Right lobe of liver (tissue), 6 donors: ENCODE results near the gene PFKP. TPM values are rescaled to one million over a fixed set of nuclear protein-coding genes. Genes with fewer than 3 reads are reported as not detected.
A peak's percentile ranks its signal among the peaks of the same experiment; 100 is the strongest.
"Not testable (repeated sequence)": the region's sequence is repeated elsewhere in the genome, so short reads cannot be mapped to it uniquely, and the experiment has no call there.

ENCODE experiments used
- ATAC-seq, 4 donors: fragments of 200-7000 bp; cut with Tn5 transposase; one replicate each; pipeline ENCODE4 v1.9.1; 2020; ENCODE audit warnings: mild to moderate bottlenecking in 4 of 4, moderate library complexity in 4 of 4
- DNase-seq, 3 donors: peaks; one replicate each; pipeline ENCODE4 v3.0.0-alpha.2; 2020
- H3K27ac ChIP-seq, 3 donors: fragments of 200-600 bp; one replicate each; pipeline ENCODE4 v1.8.0; 2022
- H3K27me3 ChIP-seq, 2 donors: fragments of 200-600 bp; one replicate each; pipeline ENCODE4 v1.8.0; 2022
- H3K36me3 ChIP-seq, 4 donors: fragments of 200-600 bp; sonication (generic) in 1 of 4; one replicate each; pipeline versions ENCODE4 v1.5.1 to v1.8.0; 2017 to 2022; ENCODE audit warnings: control low read depth in 1 of 4
- H3K4me1 ChIP-seq, 4 donors: fragments of 200-600 bp; sonication (generic) in 1 of 4; one replicate each; pipeline versions ENCODE4 v1.5.1 to v1.8.0; 2017 to 2022; ENCODE audit warnings: control low read depth in 1 of 4
- H3K4me3 ChIP-seq, 3 donors: fragments of 200-600 bp; one replicate each; pipeline ENCODE4 v1.8.0; 2022
- H3K9me3 ChIP-seq, 4 donors: fragments of 200-600 bp; sonication (generic) in 1 of 4; one replicate each; pipeline versions ENCODE4 v1.5.1 to v1.8.0; 2017 to 2022; ENCODE audit warnings: control low read depth in 1 of 4
- CTCF ChIP-seq, 4 donors: fragments of 200-600 bp in 3 of 4; fragments of 450-650 bp in 1 of 4; IDR thresholded peaks; one replicate each; pipeline versions ENCODE4 v1.5.1 to v1.8.0; 2016 to 2022; ENCODE audit warnings: antibody characterized with exemption in 4 of 4, mild to moderate bottlenecking in 2 of 4
- POLR2A ChIP-seq: fragments of 450-650 bp; IDR thresholded peaks from one replicate; pipeline ENCODE4 v1.6.1; 2017; ENCODE audit warnings: antibody characterized with exemption, mild to moderate bottlenecking
- WGBS: methylation state at CpG from one replicate; pipeline ENCODE4 v1.1.6; 2018; ENCODE audit warnings: low coverage, low lambda C conversion rate; ENCODE audit not compliant: insufficient coverage; ENCODE audit errors: missing lambda C conversion rate; 5-methylcytosine and 5-hydroxymethylcytosine counted together
- intact Hi-C, 2 donors: fragments of 100-400 bp; cut with DNase I; formaldehyde crosslinking; loops; one replicate each; pipeline versions ENCODE4 v1.11.2 to v1.14.1; 2022
- total RNA-seq, 6 experiments: library from RNA; depleted of rRNA in 2 of 6; stranded (reverse); fragments of >200 nt in 2 of 6; fragmentation: NEBNext Ultra II Directional in 3 of 6; extraction: Animal tissue kit (Norgen Biotek cat#: 25700) in 3 of 6; gene quantifications; one replicate each; pipeline versions ENCODE4 v1.1.0 to v1.2.4, GENCODE V29; 2016 to 2023
- donor health status: DM: no; HTN: yes; CAD: no.
- donor health status: DM: no; HTN: no; CAD: no.
- donor health status: DM: no; HTN: no; CAD: no.
- donor health status: DM: no; HTN: yes; CAD: no.
- donor health status: DM: no; HTN: yes; CAD: no.

Gene PFKP
- total RNA-seq, 6 experiments from 2014 or later, result 0.66 to 24.1 (median 9.2) TPM

DNA sequence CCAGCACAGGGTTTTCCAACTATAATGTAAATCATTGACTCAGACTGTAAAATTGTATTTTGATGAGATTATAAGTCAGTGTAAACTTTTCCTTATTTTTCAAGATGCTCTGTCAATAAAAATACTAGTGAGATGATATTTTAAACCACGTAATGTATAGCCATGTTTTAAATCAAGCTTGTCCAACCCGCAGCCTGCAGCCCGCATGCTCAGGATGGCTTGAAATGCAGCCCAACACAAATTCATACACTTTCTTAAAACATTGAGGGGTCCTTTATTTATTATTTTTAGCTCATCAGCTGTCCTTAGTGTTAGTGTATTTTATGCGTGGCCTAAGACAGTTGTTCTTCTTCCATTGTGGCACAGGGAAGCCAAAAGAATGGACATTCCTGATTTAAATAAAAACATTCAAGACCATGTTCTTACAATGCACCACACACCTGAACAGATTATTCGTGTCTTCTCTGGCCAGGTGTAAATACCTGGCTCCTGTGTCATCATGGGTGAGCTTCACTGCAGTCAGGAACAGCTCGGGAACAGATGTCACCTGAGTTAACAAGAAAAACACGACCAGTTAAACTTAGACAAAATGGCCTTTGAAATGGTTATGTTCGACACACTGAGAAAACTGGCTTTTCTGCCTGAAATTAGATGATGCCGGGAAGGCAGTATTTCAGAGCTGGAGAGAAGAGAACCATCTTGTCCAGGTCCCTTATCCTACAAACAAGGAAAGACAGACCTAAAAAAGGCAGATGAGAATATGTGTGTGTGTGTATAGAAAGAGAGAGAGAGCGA, 99.3 kb downstream of the PFKP start:
- intact Hi-C loops, result no loop called here
- 92% methylated on average over 10 of the region's 10 CpGs for WGBS
- Histone ChIP-seq H3K4me3 (no peak overlapping the region), H3K27me3 (no peaks in the 10 kb centered on the region), H3K9me3 (no peaks in the 10 kb centered on the region), H3K36me3 (peaks cover 7 to 65% (median 15%) of the 10 kb centered on the region in 4 donors), H3K4me1 (peaks cover 0 to 6% (median 3%) of the 10 kb centered on the region in 4 donors), H3K27ac (no peak overlapping the region)
- no peak for TF ChIP-seq POLR2A
- no peak for TF ChIP-seq CTCF (IDR thresholded peaks at IDR 0.05)
- ATAC-seq (no peak), DNase-seq (no peak)

DNA sequence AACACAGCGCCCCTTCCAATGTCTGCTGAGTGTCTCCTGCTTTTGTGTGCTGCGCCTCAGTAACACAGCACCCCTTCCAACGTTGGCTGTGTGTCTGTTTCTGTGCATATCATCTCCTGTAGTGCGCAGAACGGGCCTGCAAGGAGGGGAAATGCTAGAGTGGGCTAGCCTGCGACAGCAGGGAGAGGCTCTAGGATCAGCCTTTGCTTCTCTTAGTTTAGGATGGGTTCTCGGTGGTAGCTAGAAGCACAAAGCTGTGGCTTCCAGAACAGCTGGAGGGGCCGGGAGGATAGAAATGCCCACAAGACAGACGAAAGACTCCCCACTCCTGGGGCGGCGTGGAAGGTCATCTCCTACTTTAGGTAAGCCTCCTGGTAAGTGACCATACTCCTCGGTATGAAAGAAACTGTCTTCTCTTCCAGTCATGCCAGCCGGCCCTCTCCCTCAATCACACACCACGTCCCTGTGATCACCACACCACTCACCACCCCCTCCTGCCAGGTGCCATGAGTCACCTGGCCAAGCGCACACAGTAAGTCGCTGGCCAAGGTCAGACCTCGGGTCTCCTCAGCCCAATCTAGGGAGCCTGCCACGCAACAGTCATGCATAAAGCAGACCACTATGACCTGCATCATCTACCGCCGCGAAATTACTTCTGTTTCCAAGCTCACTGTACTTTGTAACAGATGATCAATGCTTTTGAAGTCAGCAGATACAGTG, 100.4 kb downstream of the PFKP start:
- intact Hi-C loops, result no loop called here
- H3K27me3 ChIP-seq, result no peaks in the 10 kb centered on the region
- H3K4me1 ChIP-seq, result peaks cover 0 to 7% (median 3%) of the 10 kb centered on the region in 4 donors
- 91% methylated on average over 6 of the region's 21 CpGs for WGBS
- H3K4me3 ChIP-seq, result no peak overlapping the region
- no peak for ATAC-seq
- H3K27ac ChIP-seq, result no peak overlapping the region
- H3K36me3 ChIP-seq, result peaks cover 7 to 60% (median 15%) of the 10 kb centered on the region in 4 donors
- H3K9me3 ChIP-seq, result no peaks in the 10 kb centered on the region
- no peak for TF ChIP-seq CTCF (IDR thresholded peaks at IDR 0.05)
- TF ChIP-seq POLR2A, result no peak
- DNase-seq, result no peak

DNA sequence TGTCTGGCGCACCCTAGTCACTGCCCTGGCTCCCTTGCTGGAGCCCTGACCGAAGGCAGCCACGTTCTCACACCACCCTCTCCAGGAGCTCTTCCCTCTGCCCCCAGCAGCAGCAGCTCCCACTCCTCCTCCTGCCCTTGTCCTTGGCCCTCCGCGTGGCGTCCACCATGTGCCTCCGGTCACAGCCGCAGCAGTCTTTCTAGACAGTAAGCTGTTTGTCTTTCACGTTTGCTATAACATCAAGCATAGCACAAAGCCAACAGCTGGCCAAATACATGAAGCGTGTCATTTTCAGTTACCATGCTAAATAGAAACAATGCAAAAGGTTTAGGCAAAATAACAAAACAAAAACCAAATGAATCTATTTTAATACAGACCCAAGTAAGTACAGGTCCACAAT, 101.9 kb downstream of the PFKP start:
- Histone ChIP-seq H3K4me1 (peaks cover 0 to 7% (median 3%) of the 10 kb centered on the region in 4 donors), H3K36me3 (peaks cover 5 to 46% (median 10%) of the 10 kb centered on the region in 4 donors), H3K27me3 (no peaks in the 10 kb centered on the region), H3K27ac (no peak overlapping the region), H3K4me3 (no peak overlapping the region), H3K9me3 (no peaks in the 10 kb centered on the region)
- 94% methylated on average over 10 of the region's 10 CpGs for WGBS
- DNase-seq (no peak), ATAC-seq (no peak)
- intact Hi-C loops, result no loop called here
- no peak for TF ChIP-seq POLR2A
- no peak for TF ChIP-seq CTCF (IDR thresholded peaks at IDR 0.05)

DNA sequence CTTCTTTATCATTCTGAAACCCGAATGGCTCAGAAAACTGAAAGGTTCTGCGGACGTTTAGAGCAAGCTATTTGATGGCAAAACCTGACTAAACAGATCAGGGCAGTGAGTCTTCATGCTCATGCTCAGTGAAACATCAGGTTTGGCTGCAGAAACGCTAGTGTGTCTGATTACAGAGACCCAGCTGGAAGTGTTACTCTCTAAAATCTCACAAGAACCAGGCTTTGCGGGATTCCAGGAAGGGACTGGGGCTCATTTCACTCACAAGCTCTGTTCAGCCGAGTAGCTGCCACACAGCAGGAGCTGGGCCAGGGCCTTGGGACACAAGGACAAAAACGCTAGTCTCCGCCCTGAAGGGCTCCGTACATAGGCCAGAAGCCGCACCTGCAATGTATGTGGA, 102.3 kb downstream of the PFKP start:
- 93% methylated on average over 6 of the region's 10 CpGs for WGBS

DNA sequence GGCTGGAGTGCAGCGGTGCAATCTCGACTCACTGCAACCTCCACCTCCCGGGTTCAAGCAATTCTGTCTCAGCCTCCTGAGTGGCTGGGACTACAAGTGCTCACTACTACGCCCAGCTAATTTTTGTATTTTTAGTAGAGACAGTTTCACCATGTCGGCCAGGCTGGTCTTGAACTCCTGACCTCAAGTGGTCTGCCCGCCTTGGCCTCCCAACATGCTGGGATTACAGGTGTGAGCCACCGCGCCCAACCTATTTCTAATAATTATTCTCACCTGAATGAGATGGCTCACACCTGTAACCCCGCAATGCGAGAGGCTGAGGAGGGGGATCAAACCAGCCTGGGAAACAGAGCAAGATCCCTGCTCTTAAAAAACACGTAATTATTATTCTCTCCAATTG, 104.1 kb downstream of the PFKP start:
- 90% methylated on average over 9 of the region's 11 CpGs for WGBS
- H3K9me3 ChIP-seq, H3K27ac ChIP-seq, ATAC-seq, H3K4me1 ChIP-seq, DNase-seq, H3K27me3 ChIP-seq, intact Hi-C loops: not testable (repeated sequence)
- Histone ChIP-seq H3K36me3 (peaks cover 2 to 28% (median 8%) of the 10 kb centered on the region in 4 donors), H3K4me3 (peak overlapping the region; percentile 87 to 93 (median 88))

More for the DNA sequence above, 102.3 kb downstream of the PFKP start:
- H3K27me3 ChIP-seq, result no peaks in the 10 kb centered on the region
- no peak for DNase-seq
- H3K4me1 ChIP-seq, result peaks cover 0 to 7% (median 3%) of the 10 kb centered on the region in 4 donors
- no peaks in the 10 kb centered on the region for H3K9me3 ChIP-seq
- no peak overlapping the region for H3K4me3 ChIP-seq
- H3K36me3 ChIP-seq, result peaks cover 5 to 42% (median 9%) of the 10 kb centered on the region in 4 donors
- H3K27ac ChIP-seq, result no peak overlapping the region
- intact Hi-C loops, result no loop called here
- no peak for ATAC-seq
- TF ChIP-seq CTCF (IDR thresholded peaks at IDR 0.05) (no peak), POLR2A (no peak)
